HUES64 (cell line): Measurements from ENCODE around the gene FRMD8.

Source experiments
- H3K27ac ChIP-seq: 2 replicates; pipeline ENCODE4 v1.7.0; 2013; ENCODE audit warnings: low read depth, low read length, inconsistent platforms
- H3K27me3 ChIP-seq: 2 replicates; pipeline ENCODE4 v1.6.1; 2013; ENCODE audit warnings: mild to moderate bottlenecking, low read length; ENCODE audit not compliant: insufficient read depth
- H3K36me3 ChIP-seq: 2 replicates; pipeline ENCODE4 v1.6.1; 2013; ENCODE audit warnings: mild to moderate bottlenecking, low read length; ENCODE audit not compliant: insufficient read depth
- H3K4me1 ChIP-seq: 2 replicates; pipeline ENCODE4 v1.6.1; 2013; ENCODE audit warnings: mild to moderate bottlenecking, low read length, moderate library complexity; ENCODE audit not compliant: insufficient read depth
- H3K4me3 ChIP-seq: 2 replicates; pipeline ENCODE4 v1.5.1; 2013; ENCODE audit warnings: mild to moderate bottlenecking, low read length, moderate library complexity
- H3K9ac ChIP-seq: 2 replicates; pipeline ENCODE4 v1.6.1; 2013; ENCODE audit warnings: mild to moderate bottlenecking, low read depth, low read length
- H3K9me3 ChIP-seq: 2 replicates; pipeline ENCODE4 v1.6.1; 2013; ENCODE audit warnings: low read depth, low read length; ENCODE audit not compliant: insufficient read depth
- WGBS: fragments of 150-250, 120-280 bp; methylation state at CpG from one replicate; pipeline ENCODE4 v1.1.7; 2013; ENCODE audit warnings: missing lambda C conversion rate; 5-methylcytosine and 5-hydroxymethylcytosine counted together

Gene FRMD8

GRCh38 chr11:65376138-65376713 lies 10.2 kb upstream of the FRMD8 start:
- Histone ChIP-seq H3K9me3 (no peaks in the 10 kb centered on the region), H3K27me3 (no peaks in the 10 kb centered on the region; the same call in 1 of the 2 replicates), H3K9ac (no peak overlapping the region), H3K4me1 (no peaks in the 10 kb centered on the region), H3K36me3 (no peaks in the 10 kb centered on the region), H3K27ac (no peak overlapping the region), H3K4me3 (no peak overlapping the region)
- WGBS: 92% methylated on average over 16 of the region's 16 CpGs

DNA sequence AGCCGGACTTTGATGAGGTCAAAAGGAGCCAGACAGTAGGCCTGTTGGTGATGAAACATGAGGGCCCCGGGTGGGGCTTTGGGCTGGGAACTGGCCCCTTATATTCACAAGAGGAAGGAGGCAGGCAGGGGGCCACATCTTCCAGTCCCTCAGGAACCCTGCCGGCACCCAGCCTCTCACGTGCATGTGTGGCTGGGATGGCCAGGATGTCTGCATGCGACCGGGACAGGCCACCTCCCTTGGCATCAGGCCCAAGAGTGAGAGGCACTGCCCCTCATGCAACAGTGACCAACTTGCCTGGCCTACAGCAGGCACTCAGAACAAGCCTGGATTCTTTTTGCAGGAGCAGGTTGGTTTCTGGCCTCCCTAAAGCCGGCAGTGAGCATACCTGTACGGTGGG lies 9.4 kb upstream of the FRMD8 start:
- Histone ChIP-seq H3K4me1 (peaks cover 4% of the 10 kb centered on the region), H3K4me3 (no peak overlapping the region), H3K9me3 (no peaks in the 10 kb centered on the region), H3K9ac (no peak overlapping the region), H3K27ac (no peak overlapping the region), H3K27me3 (no peaks in the 10 kb centered on the region; the same call in 1 of the 2 replicates), H3K36me3 (no peaks in the 10 kb centered on the region)
- WGBS: 82% methylated on average over 8 of the region's 8 CpGs

GRCh38 chr11:65377777-65378176 lies 8.7 kb upstream of the FRMD8 start:
- Histone ChIP-seq H3K36me3 (no peaks in the 10 kb centered on the region), H3K9ac (no peak overlapping the region), H3K9me3 (no peaks in the 10 kb centered on the region), H3K4me1 (peaks cover 11% of the 10 kb centered on the region), H3K27me3 (no peaks in the 10 kb centered on the region; the same call in 1 of the 2 replicates), H3K4me3 (no peak overlapping the region), H3K27ac (no peak overlapping the region)
- 87% methylated on average over 8 of the region's 8 CpGs for WGBS

DNA sequence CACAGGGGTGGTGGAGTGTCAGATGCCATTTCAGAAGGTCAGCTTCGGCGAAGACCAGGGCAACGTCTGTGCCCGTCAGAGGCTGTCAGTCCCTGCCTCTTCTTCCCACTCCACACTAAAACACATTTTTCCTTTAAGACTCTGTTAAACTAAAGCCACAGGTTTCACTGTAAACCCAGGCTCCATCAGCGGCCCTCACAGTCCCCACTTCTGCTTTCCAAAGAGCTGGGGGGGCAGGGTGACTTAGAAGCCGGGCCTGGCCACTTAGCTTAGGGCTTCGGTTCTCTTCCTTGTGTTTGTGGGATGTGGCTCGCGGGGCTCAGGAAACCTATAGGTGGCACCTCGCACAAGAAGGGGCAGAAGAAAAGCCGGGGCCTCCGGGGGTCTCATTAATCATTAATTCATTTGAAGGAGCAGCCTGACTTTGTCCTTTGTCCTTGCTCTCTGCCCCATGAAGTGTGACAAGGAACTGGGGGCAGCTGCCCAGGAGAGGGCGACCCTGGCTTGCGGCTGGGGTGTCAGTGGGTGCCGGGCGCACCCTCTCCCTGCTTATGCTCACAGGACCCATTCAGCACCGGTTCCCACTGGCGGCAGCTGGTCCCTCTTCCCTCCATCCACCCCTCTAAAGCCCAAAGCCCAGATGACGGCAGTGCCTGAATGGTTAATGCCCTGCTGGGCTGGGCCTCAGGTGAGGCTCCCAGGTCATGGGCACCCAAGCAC lies 8.1 kb upstream of the FRMD8 start:
- Histone ChIP-seq H3K36me3 (no peaks in the 10 kb centered on the region), H3K27me3 (no peaks in the 10 kb centered on the region; the same call in 1 of the 2 replicates), H3K9me3 (no peaks in the 10 kb centered on the region), H3K4me1 (peaks cover 16% of the 10 kb centered on the region), H3K9ac (no peak overlapping the region), H3K4me3 (no peak overlapping the region), H3K27ac (no peak overlapping the region)
- WGBS: 89% methylated on average over 19 of the region's 19 CpGs

DNA sequence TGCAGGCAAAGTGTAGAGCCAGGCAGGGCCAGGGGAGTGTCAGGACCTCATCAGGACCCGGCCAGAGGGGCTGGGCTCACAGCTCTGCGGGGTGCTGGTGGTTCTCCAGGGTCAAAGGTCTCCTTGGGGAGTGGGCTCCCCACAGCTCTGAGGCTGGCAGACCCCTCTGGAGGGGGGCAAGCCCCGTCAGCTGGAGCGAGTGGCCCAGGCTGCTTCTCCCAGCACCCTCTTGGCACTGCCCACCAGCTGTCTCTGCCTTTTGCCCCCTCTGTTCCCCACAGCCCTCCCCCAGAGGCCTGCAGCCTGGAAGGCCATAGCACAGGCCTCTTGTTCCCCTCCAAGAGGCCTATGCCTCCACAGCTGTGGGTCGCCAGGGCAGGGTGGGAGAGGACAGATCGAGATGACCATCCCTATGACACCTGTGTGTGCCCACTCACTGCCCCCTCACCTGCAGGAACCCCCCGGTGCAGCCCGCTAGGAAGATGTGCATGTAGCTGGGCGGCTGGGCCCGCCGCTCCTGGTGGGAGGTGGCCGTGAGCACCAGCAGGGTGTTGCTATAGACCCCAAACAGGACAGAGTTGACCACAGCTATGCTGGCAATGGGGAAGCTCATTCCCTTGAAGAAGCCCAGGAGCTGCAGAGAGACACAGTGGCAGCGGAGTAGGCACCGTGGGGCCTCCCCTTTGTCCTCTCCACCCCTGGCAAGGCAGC lies 7.4 kb upstream of the FRMD8 start:
- no peak overlapping the region for H3K27ac ChIP-seq
- no peak overlapping the region for H3K9ac ChIP-seq
- H3K4me3 ChIP-seq: no peak overlapping the region
- peaks cover 16% of the 10 kb centered on the region for H3K4me1 ChIP-seq
- no peaks in the 10 kb centered on the region for H3K9me3 ChIP-seq
- WGBS: 92% methylated on average over 14 of the region's 14 CpGs
- H3K36me3 ChIP-seq: no peaks in the 10 kb centered on the region
- no peaks in the 10 kb centered on the region for H3K27me3 ChIP-seq

GRCh38 chr11:65379698-65380459 lies 6.6 kb upstream of the FRMD8 start:
- H3K4me1 ChIP-seq: peaks cover 16% of the 10 kb centered on the region
- H3K27ac ChIP-seq: no peak overlapping the region
- no peaks in the 10 kb centered on the region for H3K27me3 ChIP-seq
- no peak overlapping the region for H3K4me3 ChIP-seq
- H3K9ac ChIP-seq: no peak overlapping the region
- WGBS: 95% methylated on average over 13 of the region's 13 CpGs
- H3K9me3 ChIP-seq: no peaks in the 10 kb centered on the region
- H3K36me3 ChIP-seq: no peaks in the 10 kb centered on the region

GRCh38 chr11:65380460-65381119 lies 5.8 kb upstream of the FRMD8 start:
- 91% methylated on average over 16 of the region's 16 CpGs for WGBS
- H3K9ac ChIP-seq: no peak overlapping the region
- no peaks in the 10 kb centered on the region for H3K36me3 ChIP-seq
- H3K4me1 ChIP-seq: peaks cover 16% of the 10 kb centered on the region
- no peak overlapping the region for H3K4me3 ChIP-seq
- no peaks in the 10 kb centered on the region for H3K9me3 ChIP-seq
- H3K27me3 ChIP-seq: no peaks in the 10 kb centered on the region
- H3K27ac ChIP-seq: no peak overlapping the region

DNA sequence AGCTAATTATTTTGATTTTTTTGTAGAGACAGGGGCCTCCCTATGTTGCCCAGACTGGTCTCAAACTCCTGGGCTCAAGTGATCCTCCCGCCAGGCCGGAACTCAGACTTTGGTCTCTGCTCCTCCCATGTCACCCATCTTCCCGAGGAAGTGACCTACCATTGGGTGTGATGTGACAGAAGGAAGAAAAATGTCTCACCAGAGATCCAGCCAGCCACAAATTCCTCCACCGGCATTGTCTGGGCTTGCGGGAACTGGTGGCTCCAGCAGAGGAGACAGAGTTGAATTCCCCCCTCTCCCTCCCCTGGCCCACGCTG lies 4.8 kb upstream of the FRMD8 start:
- Histone ChIP-seq H3K4me3 (no peak overlapping the region), H3K36me3 (no peaks in the 10 kb centered on the region), H3K27ac (peak overlapping the region; percentile 88), H3K9me3 (no peaks in the 10 kb centered on the region), H3K9ac (peak overlapping the region; percentile 47), H3K27me3 (no peaks in the 10 kb centered on the region), H3K4me1 (peaks cover 16% of the 10 kb centered on the region)
- WGBS: 59% methylated on average over 5 of the region's 6 CpGs

GRCh38 chr11:65382033-65382803 lies 4.2 kb upstream of the FRMD8 start, which contains the start of gene SLC25A45:
TSS of gene SLC25A45 (minus strand) at chr11:65382646. CDS start at chr11:65381951, 695 bp downstream.
- peaks cover 20% of the 10 kb centered on the region for H3K4me1 ChIP-seq
- H3K9ac ChIP-seq: peak within 1 kb of the TSS; percentile 47
- whole genome bisulfite sequencing: 28% methylated on average over 23 of the region's 27 CpGs
- peak within 1 kb of the TSS; percentile 88 for H3K27ac ChIP-seq
- 0 out of 2 replicates have a peak within 1 kb of the TSS, but pooled peaks have one; percentile 5 for H3K4me3 ChIP-seq
- no peaks in the 10 kb centered on the region for H3K36me3 ChIP-seq
- no peaks in the 10 kb centered on the region for H3K27me3 ChIP-seq
- no peaks in the 10 kb centered on the region for H3K9me3 ChIP-seq

- Histone ChIP-seq H3K27me3 (no peaks in the 10 kb centered on the region), H3K4me1 (peaks cover 21% of the 10 kb centered on the region), H3K4me3 (no peak overlapping the region), H3K36me3 (no peaks in the 10 kb centered on the region), H3K27ac (peak overlapping the region; percentile 88), H3K9me3 (no peaks in the 10 kb centered on the region), H3K9ac (peak overlapping the region; percentile 47)
- WGBS: 79% methylated on average over 12 of the region's 12 CpGs
Observed at GRCh38 chr11:65382804-65383368, 3.6 kb upstream of the FRMD8 start.
